Sciatic nerve (tissue), 2 donors: ENCODE data around the gene HDDC2. TPM values are rescaled to one million over a fixed set of nuclear protein-coding genes. Genes with fewer than 3 reads are reported as not detected.
A peak's percentile ranks its signal among the peaks of the same experiment; 100 is the strongest.

Source experiments
- ATAC-seq: fragments of 200-7000 bp; cut with Tn5 transposase; one replicate; pipeline ENCODE4 v1.9.1; 2020; ENCODE audit warnings: mild to moderate bottlenecking, moderate library complexity
- DNase-seq: peaks from one replicate; pipeline ENCODE4 v3.0.0-alpha.2; 2020; ENCODE audit warnings: low spot score
- intact Hi-C: fragments of 100-400 bp; cut with DNase I; formaldehyde crosslinking; loops from one replicate; pipeline ENCODE4 v1.14.2; 2022
- total RNA-seq: library from RNA; stranded (reverse); fragmentation: NEBNext Ultra II Directional; extraction: Animal tissue kit (Norgen Biotek cat#: 25700); gene quantifications from one replicate; pipeline ENCODE4 v1.2.1, GENCODE V29; 2021
- donor health status: DM: no; HTN: no; CAD: no.
- donor health status: DM: no; HTN: no; CAD: no.

Gene HDDC2
- total RNA-seq, 1 donor from 2014 or later: 58.4 TPM

- DNase-seq (no peak), ATAC-seq (no peak)
- intact Hi-C loops: no loop called here
Observed at GRCh38 chr6:125275779-125276178, 26.0 kb downstream of the HDDC2 start.

GRCh38 chr6:125274935-125275334, 26.8 kb downstream of the HDDC2 start:
- no peak for DNase-seq
- intact Hi-C loops: no loop called here
- no peak for ATAC-seq

- intact Hi-C loops: no loop called here
- ATAC-seq: no peak
- DNase-seq: no peak
Observed at GRCh38 chr6:125273965-125274364, 27.8 kb downstream of the HDDC2 start.

GRCh38 chr6:125273251-125273650, 28.5 kb downstream of the HDDC2 start:
- intact Hi-C loops: no loop called here
- ATAC-seq (no peak), DNase-seq (no peak)

- peak; percentile 24 for ATAC-seq
- intact Hi-C loops: no loop called here
- DNase-seq: no peak
Observed at GRCh38 chr6:125271486-125272159, 30.1 kb downstream of the HDDC2 start.

GRCh38 chr6:125270380-125270779, 31.4 kb downstream of the HDDC2 start:
- ATAC-seq: no peak
- intact Hi-C loops: no loop called here
- no peak for DNase-seq

GRCh38 chr6:125269328-125269985, 32.3 kb downstream of the HDDC2 start:
- ATAC-seq: no peak
- intact Hi-C loops: no loop called here
- DNase-seq: no peak

GRCh38 chr6:125268765-125269164, 33.0 kb downstream of the HDDC2 start:
- no peak for DNase-seq
- ATAC-seq: no peak
- intact Hi-C loops: no loop called here

- ATAC-seq (no peak), DNase-seq (no peak)
- intact Hi-C loops: no loop called here
Observed at GRCh38 chr6:125267806-125268523, 33.8 kb downstream of the HDDC2 start.

- DNase-seq: no peak
- ATAC-seq: no peak
- intact Hi-C loops: no loop called here
Observed at GRCh38 chr6:125264476-125264875, 37.3 kb downstream of the HDDC2 start.

GRCh38 chr6:125262016-125263013, 39.5 kb downstream of the HDDC2 start:
- DNase-seq (no peak), ATAC-seq (peak; percentile 84)
- intact Hi-C loops: no loop called here

GRCh38 chr6:125259354-125259736, 42.4 kb downstream of the HDDC2 start:
- intact Hi-C loops: no loop called here
- DNase-seq: no peak
- no peak for ATAC-seq

- no peak for DNase-seq
- no peak for ATAC-seq
- intact Hi-C loops: no loop called here
Observed at GRCh38 chr6:125258651-125259353, 43.0 kb downstream of the HDDC2 start.

GRCh38 chr6:125257351-125257750, 44.4 kb downstream of the HDDC2 start:
- ATAC-seq: no peak
- intact Hi-C loops: no loop called here
- no peak for DNase-seq

- intact Hi-C loops: no loop called here
- ATAC-seq (no peak), DNase-seq (no peak)
Observed at GRCh38 chr6:125255201-125255600, 46.6 kb downstream of the HDDC2 start.

- intact Hi-C loops: no loop called here
- no peak for ATAC-seq
- DNase-seq: no peak
Observed at GRCh38 chr6:125254321-125254720, 47.4 kb downstream of the HDDC2 start.

GRCh38 chr6:125253881-125254280, 47.9 kb downstream of the HDDC2 start:
- DNase-seq (no peak), ATAC-seq (no peak)
- intact Hi-C loops: no loop called here

GRCh38 chr6:125252891-125253290, 48.9 kb downstream of the HDDC2 start:
- DNase-seq: no peak
- intact Hi-C loops: no loop called here
- ATAC-seq: no peak
